ENCODE data around the gene DNAH10.

DNA sequence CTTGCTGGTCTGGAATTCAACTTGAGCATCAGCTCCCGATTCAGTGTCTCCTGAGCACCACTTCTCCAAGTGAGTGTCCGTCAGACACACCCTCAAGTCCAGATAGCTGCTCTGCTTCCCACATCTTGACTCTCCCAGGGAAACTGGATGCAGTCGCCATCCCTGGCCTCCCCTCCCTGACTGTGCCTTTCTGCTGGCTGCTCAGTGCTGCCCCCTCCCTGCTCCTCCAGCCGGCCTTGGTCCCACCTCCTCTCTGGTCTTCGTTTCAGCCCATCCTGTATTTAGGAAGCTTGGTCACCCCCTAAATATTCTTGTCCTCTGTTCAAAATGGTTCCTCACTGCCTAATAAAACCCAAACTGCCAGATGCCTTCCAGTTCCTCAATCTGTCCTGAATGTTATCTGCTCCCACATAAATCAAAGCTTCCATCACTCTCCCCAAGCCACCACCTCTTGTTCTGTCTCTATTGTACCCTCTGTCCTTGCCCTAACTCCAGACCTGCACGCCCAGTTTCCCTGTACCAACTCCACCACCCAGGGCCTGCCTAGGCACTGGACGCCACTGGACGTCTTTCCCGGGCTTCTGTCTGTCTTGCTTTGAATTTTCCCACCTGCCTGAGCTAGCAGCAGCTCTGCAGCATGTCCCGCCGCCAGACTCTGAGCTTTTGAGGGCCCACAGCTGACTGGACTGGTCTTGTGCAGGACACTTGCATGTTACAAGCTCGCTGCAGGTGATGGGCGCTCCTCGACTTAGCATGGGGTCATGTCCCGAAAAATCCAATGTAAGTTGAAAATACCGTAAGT lies 176.8 kb downstream of the DNAH10 start:
- no peak for TF ChIP-seq FOS (IDR thresholded peaks at IDR 0.05; ENCODE audit: low read depth, low read length)
- TF ChIP-seq, protein P1, sequence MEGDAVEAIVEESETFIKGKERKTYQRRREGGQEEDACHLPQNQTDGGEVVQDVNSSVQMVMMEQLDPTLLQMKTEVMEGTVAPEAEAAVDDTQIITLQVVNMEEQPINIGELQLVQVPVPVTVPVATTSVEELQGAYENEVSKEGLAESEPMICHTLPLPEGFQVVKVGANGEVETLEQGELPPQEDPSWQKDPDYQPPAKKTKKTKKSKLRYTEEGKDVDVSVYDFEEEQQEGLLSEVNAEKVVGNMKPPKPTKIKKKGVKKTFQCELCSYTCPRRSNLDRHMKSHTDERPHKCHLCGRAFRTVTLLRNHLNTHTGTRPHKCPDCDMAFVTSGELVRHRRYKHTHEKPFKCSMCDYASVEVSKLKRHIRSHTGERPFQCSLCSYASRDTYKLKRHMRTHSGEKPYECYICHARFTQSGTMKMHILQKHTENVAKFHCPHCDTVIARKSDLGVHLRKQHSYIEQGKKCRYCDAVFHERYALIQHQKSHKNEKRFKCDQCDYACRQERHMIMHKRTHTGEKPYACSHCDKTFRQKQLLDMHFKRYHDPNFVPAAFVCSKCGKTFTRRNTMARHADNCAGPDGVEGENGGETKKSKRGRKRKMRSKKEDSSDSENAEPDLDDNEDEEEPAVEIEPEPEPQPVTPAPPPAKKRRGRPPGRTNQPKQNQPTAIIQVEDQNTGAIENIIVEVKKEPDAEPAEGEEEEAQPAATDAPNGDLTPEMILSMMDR (conservative IDR thresholded peaks at IDR 0.05; ENCODE audit: low read depth, low read length): peak; percentile 39
